ENCODE results near the gene GREB1.

- TF ChIP-seq CTCF (IDR thresholded peaks at IDR 0.05) (no peak), EP300 (IDR thresholded peaks at IDR 0.05) (no peak), POLR2A (IDR thresholded peaks at IDR 0.05) (no peak)
Observed at GRCh38 chr2:11573418-11574175, 39.8 kb downstream of the GREB1 start.

All from upper lobe of left lung (tissue), 4 donors.